ENCODE results near the gene PSMB1. TPM values are rescaled to one million over a fixed set of nuclear protein-coding genes. Genes with fewer than 3 reads are reported as not detected.

Gene PSMB1
- total and polyA plus RNA-seq, 8 donors, result 37.9 to 174 (median 64.7) TPM

DNA sequence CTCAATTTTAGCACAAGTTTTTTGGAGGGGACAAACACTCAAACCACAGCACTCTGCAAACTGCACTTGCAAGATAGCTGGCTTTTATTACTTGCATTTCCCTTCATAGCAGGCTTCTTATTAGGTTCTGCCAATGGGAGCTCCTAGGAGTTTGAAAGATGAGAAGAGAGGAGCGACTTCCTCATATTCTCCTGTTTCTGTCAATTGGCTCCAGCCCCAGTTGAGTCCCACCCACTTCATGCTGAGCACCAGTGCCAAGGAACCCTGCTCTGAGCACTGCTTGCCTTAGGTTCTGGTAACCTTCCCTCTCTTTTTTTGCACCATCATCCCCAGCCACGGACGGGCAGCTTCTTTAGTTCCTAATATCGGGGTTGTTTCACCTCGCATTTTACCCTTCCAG, 67.9 kb downstream of the PSMB1 start:
- TF ChIP-seq, protein P1, sequence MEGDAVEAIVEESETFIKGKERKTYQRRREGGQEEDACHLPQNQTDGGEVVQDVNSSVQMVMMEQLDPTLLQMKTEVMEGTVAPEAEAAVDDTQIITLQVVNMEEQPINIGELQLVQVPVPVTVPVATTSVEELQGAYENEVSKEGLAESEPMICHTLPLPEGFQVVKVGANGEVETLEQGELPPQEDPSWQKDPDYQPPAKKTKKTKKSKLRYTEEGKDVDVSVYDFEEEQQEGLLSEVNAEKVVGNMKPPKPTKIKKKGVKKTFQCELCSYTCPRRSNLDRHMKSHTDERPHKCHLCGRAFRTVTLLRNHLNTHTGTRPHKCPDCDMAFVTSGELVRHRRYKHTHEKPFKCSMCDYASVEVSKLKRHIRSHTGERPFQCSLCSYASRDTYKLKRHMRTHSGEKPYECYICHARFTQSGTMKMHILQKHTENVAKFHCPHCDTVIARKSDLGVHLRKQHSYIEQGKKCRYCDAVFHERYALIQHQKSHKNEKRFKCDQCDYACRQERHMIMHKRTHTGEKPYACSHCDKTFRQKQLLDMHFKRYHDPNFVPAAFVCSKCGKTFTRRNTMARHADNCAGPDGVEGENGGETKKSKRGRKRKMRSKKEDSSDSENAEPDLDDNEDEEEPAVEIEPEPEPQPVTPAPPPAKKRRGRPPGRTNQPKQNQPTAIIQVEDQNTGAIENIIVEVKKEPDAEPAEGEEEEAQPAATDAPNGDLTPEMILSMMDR (IDR thresholded peaks at IDR 0.05), result no peak
- Histone ChIP-seq H3K4me1 (peaks cover 0 to 5% (median 5%) of the 10 kb centered on the region in 3 donors), H3K9me3 (no peaks in the 10 kb centered on the region), H3K36me3 (no peaks in the 10 kb centered on the region), H3K4me3 (no peak overlapping the region), H3K27me3 (no peaks in the 10 kb centered on the region), H3K27ac (no peak overlapping the region)
- 76 to 85% methylated on average over 5 of the region's 5 CpGs for WGBS, 2 donors
- DNase-seq (no peak), FAIRE-seq (no peak), ATAC-seq (no peak)
- intact Hi-C loops (cut with DNase I), result no loop called here

Other genes with a start within 250 kb of the PSMB1 start
- gene FAM120B, start 246.5 kb downstream of the PSMB1 start, total RNA-seq, result 10 to 100 TPM; 10.4 to 18.7 (median 13.3) TPM
- 1 to 10 TPM; 5.6 to 9.0 TPM for gene FAM120B, start 246.5 kb downstream of the PSMB1 start, polyA plus RNA-seq
- gene TBP, start 1.1 kb upstream of the PSMB1 start, total RNA-seq, result 1 to 10 TPM; 4.5 to 7.0 (median 6.4) TPM
- 10 to 100 TPM in 1 of 2 donors, 1 to 10 TPM in 1; 6.7 to 17.3 TPM for gene TBP, start 1.1 kb upstream of the PSMB1 start, polyA plus RNA-seq
- 10 to 100 TPM; 28.9 to 45.0 (median 36.9) TPM for gene PDCD2, start 31.3 kb upstream of the PSMB1 start, total RNA-seq
- 10 to 100 TPM; 28.2 to 33.4 TPM for gene PDCD2, start 31.3 kb upstream of the PSMB1 start, polyA plus RNA-seq

Measured in pancreas (tissue), 10 donors.